Stimulated activated CD4-positive, alpha-beta T cell treated with anti-CD3 and anti-CD28 coated beads, Interleukin-15, amount 100 ng/mL, for 48 hours (primary cell): ENCODE data around the gene COQ4.
"Not testable (repeated sequence)": the region's sequence is repeated elsewhere in the genome, so short reads cannot be mapped to it uniquely, and the experiment has no call there.

ENCODE experiments used
- DNase-seq, 2 donors: peaks; one replicate each; pipeline ENCODE4 v3.0.0-alpha.2; 2020; ENCODE audit warnings: low read depth in 2 of 2

COQ4 gene

DNA sequence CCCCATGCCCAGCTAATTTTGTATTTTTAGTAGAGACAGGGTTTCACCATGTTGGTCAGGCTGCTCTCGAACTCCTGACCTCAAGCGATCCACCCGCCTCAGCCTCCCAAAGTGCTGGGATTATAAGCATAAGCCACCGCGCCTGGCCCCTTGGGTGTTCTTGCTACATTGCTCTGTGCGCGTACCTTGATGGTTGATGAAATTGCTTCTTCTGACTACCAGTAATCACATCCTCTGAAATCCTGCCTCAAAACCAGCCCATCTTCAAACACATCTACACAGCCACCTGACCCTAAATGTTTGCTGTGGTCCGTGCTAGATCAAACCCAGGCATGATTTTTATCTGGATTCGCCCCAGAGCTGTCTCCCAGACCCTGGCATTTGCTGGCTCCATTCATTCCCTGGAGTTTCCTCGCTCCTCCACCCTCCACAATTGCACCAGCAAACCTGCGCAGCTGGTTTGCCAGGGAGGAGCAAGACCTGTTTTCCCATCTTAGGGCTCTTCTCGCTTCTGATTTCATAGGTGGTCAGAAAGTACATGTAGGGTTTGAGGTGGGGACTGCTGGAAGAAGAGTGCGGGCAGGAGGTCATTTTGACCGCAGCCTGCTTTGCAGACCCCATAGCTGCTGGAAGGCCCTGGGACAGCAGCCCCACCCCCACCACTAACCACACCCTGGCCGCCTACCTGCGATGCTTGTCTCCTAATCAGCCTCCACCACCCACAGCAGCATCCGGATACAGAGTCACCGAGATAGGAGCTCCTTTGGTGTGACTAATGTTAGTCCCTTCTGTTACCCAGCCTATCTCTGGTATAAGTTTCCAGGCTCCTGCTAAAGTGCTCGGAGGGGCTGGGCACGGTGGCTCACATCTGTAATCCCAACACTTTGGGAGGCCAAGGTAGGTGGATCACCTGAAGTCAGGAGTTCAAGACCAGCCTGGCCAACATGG is 23.8 kb upstream of the COQ4 start:
- DNase-seq = no peak

DNA sequence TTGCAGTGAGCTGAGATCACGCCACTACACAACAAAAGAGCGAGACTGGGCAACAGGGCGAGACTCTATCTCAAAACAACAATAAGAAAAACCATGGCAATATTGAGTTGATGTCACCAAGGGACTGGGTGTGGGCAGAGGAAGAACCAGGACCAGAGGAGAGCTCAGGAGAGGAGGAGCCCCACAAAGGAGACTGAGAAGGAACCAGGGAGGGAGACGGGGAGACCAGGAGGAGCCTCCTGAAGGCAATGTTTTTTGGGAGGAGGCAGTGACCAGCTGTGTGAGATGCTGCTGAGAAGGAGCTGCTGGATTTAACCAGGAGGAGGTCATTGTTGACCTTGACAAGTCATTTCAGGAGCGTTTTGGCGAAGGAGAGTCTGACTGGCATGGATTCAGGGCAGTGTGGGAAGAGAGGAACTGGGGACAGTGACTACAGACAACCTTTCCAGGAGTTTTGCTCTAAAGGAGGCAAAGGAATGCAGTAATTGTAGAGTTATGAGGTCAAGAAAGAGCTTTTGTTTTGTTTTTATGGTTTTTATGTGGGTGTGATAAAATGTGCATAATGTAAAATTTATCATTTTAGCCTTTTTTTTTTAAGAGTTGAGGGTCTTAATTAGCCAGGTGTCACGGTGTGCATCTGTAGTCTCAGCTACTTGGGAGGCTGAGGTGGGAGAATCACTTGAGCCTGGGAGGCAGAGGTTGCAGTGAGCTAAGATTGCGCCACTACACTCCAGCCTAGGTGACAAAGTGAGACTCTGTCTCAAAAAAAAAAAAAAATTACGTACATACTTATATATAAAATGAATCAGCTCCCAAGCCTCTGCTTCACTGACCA is 18.3 kb upstream of the COQ4 start:
- no peak for DNase-seq

DNA sequence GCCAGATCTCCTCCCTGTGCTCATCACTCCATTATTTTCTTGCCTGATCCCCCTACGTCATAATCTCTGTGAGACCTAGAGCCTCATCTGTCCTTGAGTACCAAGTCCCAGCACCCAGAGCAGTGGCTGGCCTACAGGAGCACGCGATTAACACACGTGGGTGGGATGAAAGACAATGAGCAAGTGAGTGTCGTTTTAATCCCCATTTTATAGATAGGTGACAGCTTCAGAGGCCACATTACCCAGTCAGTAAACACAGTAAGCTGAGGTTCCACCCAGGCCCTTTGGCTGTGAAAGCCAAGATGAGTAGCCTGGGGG is 17.7 kb upstream of the COQ4 start:
- no peak for DNase-seq

DNA sequence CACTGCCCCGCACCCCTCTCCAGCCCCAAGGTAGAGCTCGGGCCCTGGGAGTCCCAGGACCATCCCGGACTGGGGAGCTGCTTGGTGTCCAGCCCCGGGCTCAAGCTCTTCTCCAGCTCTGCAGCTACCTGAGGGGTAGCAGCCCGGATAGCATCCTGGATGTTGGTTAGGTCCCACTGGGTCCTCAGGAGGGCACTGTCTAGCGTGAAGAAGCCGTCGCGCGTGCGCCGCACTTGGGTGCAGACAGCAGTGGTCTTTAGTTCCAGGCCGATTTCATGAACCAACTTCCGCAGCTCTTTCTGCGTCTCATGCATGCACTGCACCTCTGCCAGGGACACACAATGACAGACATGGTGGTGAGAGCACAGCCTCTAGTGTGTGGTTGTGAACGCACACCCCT is 13.1 kb upstream of the COQ4 start:
- DNase-seq = no peak

DNA sequence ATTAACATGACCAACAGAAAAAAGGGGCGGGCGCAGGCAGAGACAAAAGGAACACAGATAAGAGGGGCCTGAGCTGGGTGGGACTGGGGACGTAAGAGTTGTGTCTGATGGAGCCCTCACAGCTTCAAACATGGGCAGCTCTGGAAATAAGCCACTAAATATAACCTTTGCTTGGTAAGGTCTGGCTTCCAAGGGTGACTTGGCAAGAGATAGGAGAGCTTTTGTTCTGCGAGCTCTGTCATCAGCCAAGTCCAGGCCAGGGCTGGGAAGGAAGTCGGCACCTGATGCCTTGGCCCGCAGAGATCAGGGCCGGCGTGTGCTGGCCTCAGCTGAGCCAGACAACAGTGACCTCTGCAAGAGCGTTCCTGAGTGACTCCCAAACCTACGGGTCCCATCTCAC is 12.2 kb upstream of the COQ4 start:
- DNase-seq = no peak

DNA sequence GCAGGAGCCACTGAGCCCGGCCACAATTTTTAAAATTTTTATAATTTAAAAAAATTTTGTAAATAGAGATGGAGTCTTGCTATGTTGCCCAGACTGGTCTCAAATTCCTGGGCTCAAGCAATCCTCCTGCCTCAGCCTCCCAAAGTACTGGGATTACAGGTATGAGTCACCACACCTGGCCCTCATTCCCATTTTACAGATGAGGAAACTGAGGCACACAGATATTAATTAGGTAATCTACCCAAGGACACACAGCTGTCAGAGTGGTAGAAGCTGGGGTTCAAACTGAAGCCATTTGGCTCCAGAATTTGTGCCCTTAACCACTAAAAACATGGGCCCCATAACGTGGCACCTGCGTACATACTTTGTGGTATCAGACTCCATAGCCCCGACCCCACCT is 7.9 kb upstream of the COQ4 start:
- no peak for DNase-seq

DNA sequence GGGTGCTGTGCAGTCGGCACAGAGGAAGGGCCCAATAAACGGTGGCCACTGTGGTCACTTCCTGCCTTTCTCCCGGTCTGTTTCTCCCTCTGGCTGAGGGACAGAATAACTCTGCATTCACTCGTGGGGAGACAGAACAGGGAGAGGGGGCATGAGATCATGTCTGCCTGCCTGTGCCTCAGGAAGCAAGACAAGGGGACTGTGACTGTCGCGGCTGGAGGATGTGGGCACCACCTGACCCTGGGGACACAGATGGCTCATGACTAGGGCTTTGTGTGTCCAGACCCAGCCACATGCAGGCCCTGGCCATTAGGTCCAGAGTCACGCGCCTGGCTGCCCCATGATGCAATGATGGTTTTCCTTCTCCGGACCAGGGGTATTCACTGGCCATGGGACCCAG is 6.2 kb upstream of the COQ4 start:
- DNase-seq = no peak

DNA sequence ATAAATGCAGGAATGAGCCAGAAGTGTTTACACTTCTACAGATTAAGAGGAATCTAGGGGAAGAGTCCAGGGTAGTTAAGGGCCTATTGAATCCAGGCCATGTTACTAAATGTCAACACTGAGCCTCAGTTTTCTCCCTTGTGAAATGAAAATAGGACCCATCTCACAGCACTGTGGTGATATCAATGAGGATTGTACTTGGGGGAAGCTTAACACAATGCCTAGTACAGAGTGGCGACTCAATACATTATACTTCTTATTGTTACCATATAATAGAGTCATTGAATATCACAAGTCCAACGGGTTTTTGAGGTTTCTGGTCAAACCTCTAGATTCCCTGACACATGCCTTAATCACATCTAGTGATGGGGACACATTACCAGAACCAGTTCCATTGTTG is 5.0 kb upstream of the COQ4 start:
- no peak for DNase-seq

DNA sequence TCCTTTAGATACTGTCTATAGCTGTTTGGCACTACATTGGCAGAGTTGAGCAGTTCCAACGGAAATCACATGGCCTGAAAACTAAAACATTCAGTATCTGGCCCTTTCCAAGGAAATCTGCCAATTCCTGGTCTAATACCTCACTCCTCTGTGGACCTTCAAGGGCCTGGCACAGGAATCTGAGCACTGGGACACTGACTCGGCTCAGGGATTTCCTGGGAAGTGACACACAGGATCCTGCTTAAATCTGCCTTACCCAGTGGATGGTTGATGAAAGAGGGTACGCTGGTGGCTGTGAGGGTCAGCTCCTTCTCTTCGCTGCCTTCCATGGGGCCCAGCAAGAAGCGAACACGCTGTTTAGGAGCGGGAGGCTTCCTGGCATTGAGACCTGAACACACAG is 1.3 kb upstream of the COQ4 start:
- no peak for DNase-seq

DNA sequence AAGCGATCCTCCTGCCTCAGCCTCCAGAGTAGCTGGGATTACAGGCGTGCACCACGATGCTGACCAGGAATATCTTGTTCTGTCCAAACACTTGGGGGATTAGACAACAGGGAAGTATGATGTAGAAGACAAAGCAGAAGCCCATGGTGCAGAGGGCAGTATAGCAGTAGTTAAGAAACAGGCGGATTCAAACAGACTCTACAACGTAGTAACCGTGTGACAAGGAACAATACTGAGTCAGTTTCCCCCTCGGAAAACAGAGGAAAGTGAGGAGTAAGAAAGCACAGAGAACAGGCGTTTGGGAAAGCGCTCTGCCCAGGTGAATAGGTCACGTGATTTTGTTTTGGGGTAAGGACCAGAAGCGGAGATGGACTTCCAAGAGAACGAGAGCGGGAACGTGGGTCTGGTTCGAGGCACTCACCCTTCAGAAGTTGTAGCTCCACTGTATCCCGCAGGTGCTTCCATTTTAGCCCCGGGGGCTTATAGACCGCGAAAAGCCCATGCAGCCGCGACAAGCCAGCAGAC is 698 bp upstream of the COQ4 start:
- DNase-seq = no peak

DNA sequence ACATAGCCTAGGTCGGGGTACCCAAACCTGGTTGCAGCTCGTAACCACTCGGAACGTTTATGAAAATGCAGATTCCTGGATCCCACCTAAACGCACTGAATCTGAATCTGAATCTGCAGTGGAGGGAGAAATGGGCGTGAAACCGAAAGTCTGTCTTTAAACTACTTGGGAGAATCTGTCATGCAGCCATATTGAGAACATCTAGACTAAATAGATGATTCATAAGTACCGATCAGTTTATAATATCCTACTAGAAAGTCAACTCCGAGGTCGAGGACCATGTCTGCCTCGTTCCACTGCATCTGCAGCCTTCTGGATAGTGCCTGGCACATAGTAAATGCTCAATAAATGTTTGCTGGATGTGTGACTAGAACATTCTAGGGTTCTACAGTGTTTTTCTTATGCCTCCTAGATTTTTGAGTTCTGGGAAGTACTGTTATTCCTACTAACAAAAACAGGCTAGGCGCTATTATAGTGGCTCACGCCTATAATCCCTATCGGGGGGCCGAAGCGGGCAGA is 632 bp downstream of the COQ4 start:
- no peak for DNase-seq

DNA sequence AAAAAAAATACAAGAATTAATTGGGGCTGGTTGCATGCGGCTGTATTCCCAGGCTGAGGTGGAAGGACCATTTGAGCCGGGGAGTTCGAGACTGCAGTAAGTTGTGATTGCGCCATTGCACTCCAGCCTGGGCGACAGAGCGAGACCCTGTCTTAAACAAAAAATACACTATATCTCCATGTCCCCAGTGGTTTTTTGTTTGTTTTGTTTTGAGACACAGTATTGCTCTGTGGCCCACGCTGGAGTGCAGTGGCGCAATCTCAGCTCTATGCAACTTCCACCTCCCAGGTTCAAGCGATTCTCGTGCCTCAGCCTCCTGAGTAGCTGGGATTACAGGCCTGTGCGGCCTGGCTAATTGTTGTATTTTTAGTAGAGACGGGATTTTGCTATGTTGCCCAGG is 1.2 kb downstream of the COQ4 start:
- DNase-seq = no peak

DNA sequence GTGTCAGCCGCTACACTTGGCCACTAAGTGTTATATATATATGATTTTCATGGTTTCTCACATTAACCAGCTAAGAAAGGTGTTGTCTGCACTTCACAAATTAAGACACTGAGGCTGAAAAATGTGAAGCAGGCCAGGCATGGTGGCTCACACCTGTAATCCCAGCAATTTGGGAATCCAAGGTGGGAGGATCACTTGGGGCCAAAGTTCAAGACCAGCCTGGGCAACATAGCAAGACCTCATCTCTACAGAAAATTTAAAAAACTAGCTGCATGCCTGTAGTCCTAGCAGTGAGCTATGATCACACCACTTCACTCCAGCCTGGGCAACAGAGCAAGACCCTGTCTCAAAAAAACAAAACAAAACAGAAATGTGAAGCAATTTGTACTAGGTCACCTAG is 1.8 kb downstream of the COQ4 start:
- no peak for DNase-seq

DNA sequence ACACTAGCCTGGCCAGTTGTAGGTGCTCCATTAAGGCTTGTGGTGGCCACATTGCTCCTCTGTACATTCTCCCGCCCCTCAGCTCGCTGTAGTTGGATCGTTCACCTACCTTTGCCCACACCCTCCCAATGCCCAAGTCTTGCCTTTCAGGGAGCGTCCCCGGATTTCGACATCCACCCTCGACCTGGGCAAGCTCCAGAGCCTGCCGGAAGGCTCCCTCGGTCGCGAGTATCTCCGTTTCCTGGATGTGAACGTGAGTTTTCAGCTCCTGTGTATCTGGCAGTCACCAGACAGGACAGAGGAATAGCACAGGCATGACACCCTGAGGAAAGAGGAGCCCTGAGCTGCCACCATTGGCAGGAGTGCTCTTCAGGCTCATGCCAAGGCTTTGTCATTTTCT is 3.0 kb downstream of the COQ4 start:
- no peak for DNase-seq

DNA sequence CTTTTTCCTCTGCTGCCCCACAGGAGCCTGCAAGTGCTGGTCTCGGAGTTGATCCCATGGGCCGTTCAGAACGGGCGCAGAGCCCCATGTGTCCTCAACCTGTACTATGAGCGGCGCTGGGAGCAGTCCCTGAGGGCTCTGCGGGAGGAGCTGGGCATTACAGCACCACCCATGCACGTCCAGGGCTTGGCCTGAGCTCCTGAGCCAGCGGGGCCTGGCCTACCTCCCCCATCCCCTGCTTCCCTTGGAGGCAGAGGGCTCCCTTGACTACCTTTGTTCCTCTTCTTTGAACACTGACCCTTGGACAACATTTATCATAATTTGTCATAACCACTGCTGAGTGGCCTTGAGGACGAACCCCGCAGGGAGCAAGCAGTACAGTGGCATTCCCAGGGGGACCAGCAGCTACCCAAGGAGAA is 10.8 kb downstream of the COQ4 start:
- no peak for DNase-seq

DNA sequence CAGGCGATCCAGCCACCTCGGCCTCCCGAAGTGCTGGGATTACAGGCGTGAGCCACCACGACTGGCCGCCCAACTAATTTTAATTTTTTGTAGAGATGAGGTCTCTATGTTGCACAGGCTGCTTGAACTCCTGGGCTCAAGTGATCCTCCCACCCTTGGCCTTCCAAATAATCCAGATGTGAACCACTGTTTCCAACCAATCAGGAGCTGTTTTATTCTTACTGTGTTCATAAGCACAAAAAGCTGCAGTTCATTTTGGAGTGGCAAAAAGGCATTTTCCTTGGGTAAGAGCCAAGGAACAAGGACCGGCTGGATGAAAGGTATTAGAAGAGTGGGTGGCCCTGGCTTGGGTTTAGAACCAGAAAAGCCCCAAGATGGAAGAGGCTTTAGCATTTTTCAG is 12.5 kb downstream of the COQ4 start:
- DNase-seq = no peak

DNA sequence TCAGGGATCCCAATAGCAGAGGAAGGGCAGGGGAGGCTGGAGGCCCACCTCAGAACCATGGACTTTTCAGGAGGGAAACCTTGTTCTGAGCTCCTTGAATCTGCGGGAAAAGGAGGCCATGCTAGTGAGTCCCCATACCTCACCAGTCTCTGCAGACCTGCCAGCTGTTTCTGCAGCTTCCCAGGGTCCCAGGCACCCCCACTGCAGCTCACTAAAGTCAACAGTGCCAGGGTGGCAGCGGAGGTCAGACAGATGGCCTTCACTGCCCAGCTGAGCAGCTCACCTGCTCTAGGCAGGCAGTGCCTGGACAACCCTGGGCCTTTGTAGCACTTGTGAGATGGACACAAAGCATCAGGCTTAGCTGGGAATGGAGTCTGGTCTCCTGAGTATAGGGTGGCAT is 13.3 kb downstream of the COQ4 start:
- no peak for DNase-seq

DNA sequence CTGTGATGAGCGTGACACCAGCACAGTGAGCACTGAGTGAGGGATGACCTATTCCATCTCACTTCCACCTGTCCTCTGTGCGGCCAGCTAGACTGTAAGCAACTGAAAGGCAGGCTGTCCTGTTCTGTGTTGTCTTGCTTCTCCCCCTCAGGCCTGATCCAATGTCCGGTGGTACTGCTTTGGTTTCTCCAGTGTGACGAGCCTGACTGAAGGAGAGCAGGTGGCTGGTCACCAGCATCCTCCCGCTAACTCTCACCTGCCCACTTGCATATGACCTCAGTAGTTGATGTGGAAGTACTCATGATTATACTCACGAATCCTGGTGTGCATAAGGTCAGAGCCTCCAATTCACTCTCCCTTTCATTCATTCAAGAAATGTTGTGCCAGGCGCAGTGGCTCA is 15.3 kb downstream of the COQ4 start:
- DNase-seq = no peak

DNA sequence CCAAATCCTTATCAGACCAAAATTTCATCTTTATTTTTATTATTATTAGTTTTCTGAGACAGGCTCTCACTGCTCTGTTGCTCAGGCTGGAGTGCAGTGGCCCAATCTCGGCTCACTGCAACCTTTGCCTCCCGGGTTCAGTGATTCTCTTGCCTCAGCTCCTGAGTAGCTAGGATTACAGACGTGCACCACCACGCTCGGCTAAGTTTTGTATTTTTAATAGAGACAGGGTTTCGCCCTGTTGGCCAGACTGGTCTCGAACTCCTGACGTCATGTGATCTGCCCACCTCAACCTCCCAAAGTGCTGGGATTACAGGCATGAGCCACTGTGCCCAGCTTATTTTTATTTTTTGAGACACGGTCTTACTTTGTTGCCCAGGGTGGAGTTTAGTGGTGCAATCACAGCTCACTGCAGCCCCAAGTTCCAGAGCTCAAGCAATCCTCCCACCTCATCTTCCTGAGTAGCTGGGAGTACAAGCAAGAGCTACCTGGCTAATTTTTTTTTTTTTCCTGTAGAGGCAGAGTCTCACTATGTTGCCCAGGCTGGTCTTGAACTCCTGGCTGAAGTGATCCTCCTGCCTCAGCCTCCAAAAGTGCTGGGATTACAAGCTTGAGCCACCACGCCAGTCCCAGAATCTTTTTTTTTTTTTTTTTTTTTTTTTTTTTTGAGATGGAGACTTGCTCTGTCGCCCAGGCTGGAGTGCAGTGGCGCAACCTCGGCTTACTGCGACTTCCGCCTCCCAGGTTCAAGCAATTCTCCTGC is 16.4 kb downstream of the COQ4 start:
- not testable (repeated sequence) for DNase-seq

DNA sequence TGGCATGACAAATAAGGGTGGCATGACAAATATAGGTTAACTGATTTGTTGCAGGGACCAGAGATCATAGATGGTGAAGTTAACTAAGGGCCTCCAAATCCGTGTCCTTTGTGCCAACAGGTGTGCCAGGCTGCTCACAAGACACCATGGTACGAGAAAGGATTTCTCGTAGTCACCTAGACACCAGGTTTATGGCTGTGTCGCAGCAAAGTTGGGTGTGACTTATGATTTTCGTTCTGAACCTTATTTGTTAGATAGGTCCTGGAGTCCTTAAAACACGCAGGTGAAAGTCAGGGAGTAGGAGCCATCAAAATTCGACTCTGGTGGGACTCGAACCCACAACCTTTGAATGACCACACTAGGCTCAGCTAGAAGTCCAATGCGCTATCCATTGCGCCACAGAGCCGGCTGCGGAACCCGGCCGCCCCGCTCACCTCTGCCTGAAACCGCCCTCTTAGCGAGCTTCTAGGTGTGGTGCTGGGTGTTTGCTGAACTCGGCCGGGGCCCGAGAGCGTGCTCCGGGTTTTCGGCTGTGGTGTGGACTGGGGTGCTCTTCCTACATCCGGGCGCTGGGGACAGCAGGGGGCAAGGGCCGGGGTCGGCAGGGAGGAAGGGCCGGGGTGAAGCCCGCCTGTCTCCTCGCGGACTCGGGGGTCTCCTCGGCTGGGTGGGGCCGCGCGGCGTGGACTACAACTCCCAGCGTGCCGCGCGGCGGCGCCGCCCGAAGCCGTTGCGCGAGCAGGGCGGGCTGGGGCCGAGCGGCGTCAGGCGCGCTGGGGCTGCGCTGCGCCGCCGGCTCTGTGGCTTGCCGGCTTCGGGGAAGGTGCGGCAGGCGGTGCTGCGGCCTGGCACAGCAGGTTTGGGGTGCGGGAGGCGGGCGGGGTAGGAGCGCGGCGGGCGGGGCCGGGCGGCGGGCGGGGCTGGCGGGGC is 17.4 kb downstream of the COQ4 start, which contains the start of gene SLC27A4:
Gene SLC27A4 (plus strand): TSS at position 767 of the 930 bp plus-strand sequence. CDS start 2,606 bp downstream, outside the sequence.
- DNase-seq = peak; percentile 56 to 69
